Brain microvascular endothelial cell (primary cell): Measurements from ENCODE around the gene FBXL15.
A peak's percentile ranks its signal among the peaks of the same experiment; 100 is the strongest.

Experiments used
- DNase-seq: peaks from one replicate; pipeline ENCODE4 v3.0.0-alpha.2; 2020
- H3K27ac ChIP-seq: fragments of 250-450 bp; sonication (Bioruptor Pico); 2 replicates; pipeline ENCODE4 v1.5.1; 2020; ENCODE audit warnings: mild to moderate bottlenecking, moderate library complexity
- H3K27me3 ChIP-seq: fragments of 250-450 bp; sonication (Bioruptor Pico); replicated peaks from 2 replicates; pipeline ENCODE4 v1.5.1; 2020; ENCODE audit warnings: mild to moderate bottlenecking
- H3K36me3 ChIP-seq: fragments of 250-450 bp; sonication (Bioruptor Pico); replicated peaks from 2 replicates; pipeline ENCODE4 v1.5.1; 2020; ENCODE audit warnings: mild to moderate bottlenecking
- H3K4me3 ChIP-seq: 2 replicates; pipeline ENCODE4 v1.5.1; 2011; ENCODE audit warnings: low read depth, mild to moderate bottlenecking, control low read depth, low read length, moderate library complexity
- CTCF ChIP-seq: IDR thresholded peaks from 2 replicates; pipeline ENCODE4 v1.5.1; 2011; ENCODE audit warnings: low read depth, mild to moderate bottlenecking, moderate library complexity, low read length, control low read depth, inconsistent platforms; ENCODE audit errors: missing control alignments
- in situ Hi-C: cut with HindIII; loops from 2 replicates; pipeline ENCODE4 v1.10.0; 2017; ENCODE audit warnings: low sequenced_read_pairs, low pct_ligation_motif_present

The FBXL15 gene

GRCh38 chr10:102434394-102435132 is 13.9 kb downstream of the FBXL15 start:
- no peak for TF ChIP-seq CTCF
- H3K27ac ChIP-seq = no peak overlapping the region
- no peak for DNase-seq
- H3K27me3 ChIP-seq = no peaks in the 10 kb centered on the region
- no peak overlapping the region for H3K4me3 ChIP-seq
- H3K36me3 ChIP-seq = no peaks in the 10 kb centered on the region
- in situ Hi-C loops = no loop called here

- DNase-seq = no peak
- Histone ChIP-seq H3K27me3 (no peaks in the 10 kb centered on the region), H3K4me3 (no peak overlapping the region), H3K27ac (no peak overlapping the region), H3K36me3 (no peaks in the 10 kb centered on the region)
- in situ Hi-C loops = no loop called here
- no peak for TF ChIP-seq CTCF
Observed at GRCh38 chr10:102435133-102435497, 14.5 kb downstream of the FBXL15 start.

GRCh38 chr10:102435529-102436233 is 15.0 kb downstream of the FBXL15 start:
- TF ChIP-seq CTCF = no peak
- in situ Hi-C loops = no loop called here
- H3K4me3 ChIP-seq = peak overlapping the region; percentile 34
- DNase-seq = no peak
- H3K27ac ChIP-seq = no peak overlapping the region
- no peaks in the 10 kb centered on the region for H3K36me3 ChIP-seq
- no peaks in the 10 kb centered on the region for H3K27me3 ChIP-seq

- no peak for TF ChIP-seq CTCF
- H3K27ac ChIP-seq = no peak overlapping the region
- DNase-seq = no peak
- H3K36me3 ChIP-seq = no peaks in the 10 kb centered on the region
- H3K4me3 ChIP-seq = no peak overlapping the region
- no peaks in the 10 kb centered on the region for H3K27me3 ChIP-seq
- in situ Hi-C loops = no loop called here
Observed at GRCh38 chr10:102436312-102436711, 15.7 kb downstream of the FBXL15 start.

GRCh38 chr10:102437515-102437914 is 16.9 kb downstream of the FBXL15 start:
- Histone ChIP-seq H3K36me3 (no peaks in the 10 kb centered on the region), H3K27ac (no peak overlapping the region), H3K27me3 (no peaks in the 10 kb centered on the region), H3K4me3 (no peak overlapping the region)
- in situ Hi-C loops = no loop called here
- no peak for TF ChIP-seq CTCF
- no peak for DNase-seq
